Stimulated activated CD8-positive, alpha-beta memory T cell treated with anti-CD3 and anti-CD28 coated beads, Interleukin-12 subunit alpha, Interleukin-12 subunit beta, amount 100 ng/mL, for 24 hours (primary cell): Measurements from ENCODE around the gene CLIC2.

Experiments used
- DNase-seq: peaks from one replicate; pipeline ENCODE4 v3.0.0-alpha.2; 2020; ENCODE audit errors: extremely low read depth

The CLIC2 gene

DNA sequence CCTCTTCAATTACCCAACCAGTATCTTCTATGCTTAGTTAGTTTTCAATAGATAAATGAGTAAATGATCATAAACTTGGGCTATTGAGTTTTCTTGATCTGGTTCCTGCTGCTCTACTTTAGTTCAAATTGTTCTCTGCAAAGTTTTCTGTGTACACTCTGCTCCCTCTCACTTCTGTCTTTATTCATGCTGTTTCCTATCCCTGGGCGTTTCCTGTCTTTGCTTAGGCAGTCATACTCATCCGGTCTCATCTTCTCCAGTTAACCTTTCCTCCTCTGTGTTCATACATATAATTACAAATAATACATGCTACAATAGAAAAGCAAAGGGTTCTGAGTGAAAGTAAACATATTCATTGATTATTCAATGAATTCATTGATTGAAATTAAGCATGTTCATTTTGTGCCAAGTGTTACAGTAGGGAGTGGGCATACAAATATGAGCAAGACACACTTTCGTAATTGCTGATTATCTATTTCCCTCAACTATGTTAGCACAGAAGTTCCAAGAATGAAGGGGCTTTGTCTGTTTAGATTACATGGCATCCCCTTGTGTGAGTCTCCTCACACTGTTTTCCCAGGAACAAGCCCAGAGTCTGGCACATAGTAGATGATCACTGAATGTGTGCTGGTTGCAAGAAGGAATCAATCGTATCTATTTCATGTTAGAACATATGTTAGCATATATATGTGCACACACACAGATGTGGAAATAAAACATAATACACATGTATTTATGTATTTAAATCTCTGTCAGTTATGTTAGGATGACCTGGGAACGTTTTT lies 71.3 kb downstream of the CLIC2 start:
- DNase-seq, result no peak

DNA sequence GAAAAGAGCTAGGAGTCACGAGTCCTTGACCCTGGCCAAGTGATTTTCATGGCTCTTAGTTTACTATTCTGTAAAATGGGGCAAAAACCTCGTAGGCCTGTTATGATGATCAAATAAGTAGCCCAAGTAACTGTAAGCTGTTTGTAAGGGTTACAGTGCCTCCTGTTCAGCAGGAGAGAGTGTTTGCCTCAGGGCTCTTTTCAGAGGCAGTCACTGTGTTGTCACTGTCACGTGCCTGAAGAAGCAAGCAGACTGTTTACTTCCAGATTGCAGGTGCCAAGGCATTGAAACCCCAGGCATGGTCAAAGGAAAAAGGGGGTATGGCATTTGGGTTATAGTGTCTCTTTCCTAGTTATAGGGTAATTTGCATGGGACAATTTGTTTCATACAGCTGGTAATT lies 74.7 kb downstream of the CLIC2 start:
- DNase-seq, result no peak

GRCh38 chrX:155251391-155251790 lies 83.0 kb downstream of the CLIC2 start:
- DNase-seq, result no peak

- no peak for DNase-seq
Measured at GRCh38 chrX:155247497-155247896, 86.9 kb downstream of the CLIC2 start.

DNA sequence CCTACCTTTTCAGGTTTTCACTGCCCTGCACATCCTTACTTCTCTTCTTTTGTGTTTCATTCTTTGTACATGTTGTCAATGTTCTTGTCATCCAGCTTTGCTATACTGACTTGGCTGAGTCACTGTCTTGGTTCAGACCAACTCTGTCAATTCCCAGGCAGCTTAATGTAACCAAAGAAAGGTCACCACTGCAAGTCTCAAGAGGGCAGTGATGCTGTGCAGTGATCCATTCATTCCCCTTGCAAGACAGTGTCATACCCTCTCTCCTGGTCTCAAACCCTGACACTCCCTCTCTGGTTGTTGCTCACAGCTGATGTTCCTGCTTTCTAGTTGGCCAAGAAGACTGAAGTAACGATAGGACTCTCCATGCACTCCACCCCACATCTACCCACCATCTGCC lies 87.7 kb downstream of the CLIC2 start:
- DNase-seq, result no peak

DNA sequence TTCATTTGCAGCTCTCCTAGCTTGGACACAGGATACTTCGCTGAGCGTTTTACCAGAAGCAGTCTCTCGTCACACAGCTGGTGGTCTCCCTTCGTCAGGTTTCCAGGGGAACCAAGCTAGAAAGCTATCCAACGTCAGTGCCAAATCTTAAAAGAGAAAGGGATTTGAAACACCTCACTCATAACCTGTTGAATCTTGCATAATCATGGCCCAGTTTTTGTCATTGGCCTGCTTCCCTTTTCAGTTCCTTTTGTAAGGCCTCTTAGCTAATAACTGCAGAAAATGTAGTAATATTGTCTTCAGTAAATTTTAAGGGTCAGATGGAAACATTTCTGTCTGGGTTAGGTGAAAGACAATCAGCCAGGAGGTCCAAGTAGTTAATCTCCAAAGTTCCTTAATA lies 92.1 kb downstream of the CLIC2 start:
- no peak for DNase-seq

DNA sequence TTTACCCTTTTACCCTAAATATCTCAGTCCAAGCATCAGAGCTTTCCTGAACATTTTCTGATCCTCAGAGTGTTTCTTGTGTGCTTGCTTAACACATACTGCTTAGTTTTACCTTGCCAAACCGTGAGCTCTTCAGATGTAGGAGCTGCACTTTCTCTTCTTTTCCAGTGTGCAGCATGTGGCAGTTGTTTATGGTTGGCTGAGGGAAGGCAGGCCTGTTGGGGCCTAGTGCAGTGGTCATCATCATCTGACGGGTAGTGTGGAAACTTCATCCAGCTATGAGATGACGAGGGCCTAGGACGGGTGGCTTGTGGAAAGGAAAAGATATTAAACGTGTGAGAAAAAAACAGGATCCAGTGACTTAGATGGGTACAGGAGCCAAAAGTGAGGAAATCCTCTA lies 96.7 kb downstream of the CLIC2 start:
- no peak for DNase-seq

GRCh38 chrX:155235891-155236290 lies 98.5 kb downstream of the CLIC2 start:
- DNase-seq, result no peak

- no peak for DNase-seq
Measured at GRCh38 chrX:155231163-155231562, 103.3 kb downstream of the CLIC2 start.
